ENCODE data around the gene TTYH1. TPM values are rescaled to one million over a fixed set of nuclear protein-coding genes. Genes with fewer than 3 reads are reported as not detected.

Gene TTYH1
- total and polyA plus RNA-seq, 2 of the 8 experiments (the other 6 are each of a cell fraction or from before 2014, with no cell fraction given) = 26.7 to 46.5 TPM

DNA sequence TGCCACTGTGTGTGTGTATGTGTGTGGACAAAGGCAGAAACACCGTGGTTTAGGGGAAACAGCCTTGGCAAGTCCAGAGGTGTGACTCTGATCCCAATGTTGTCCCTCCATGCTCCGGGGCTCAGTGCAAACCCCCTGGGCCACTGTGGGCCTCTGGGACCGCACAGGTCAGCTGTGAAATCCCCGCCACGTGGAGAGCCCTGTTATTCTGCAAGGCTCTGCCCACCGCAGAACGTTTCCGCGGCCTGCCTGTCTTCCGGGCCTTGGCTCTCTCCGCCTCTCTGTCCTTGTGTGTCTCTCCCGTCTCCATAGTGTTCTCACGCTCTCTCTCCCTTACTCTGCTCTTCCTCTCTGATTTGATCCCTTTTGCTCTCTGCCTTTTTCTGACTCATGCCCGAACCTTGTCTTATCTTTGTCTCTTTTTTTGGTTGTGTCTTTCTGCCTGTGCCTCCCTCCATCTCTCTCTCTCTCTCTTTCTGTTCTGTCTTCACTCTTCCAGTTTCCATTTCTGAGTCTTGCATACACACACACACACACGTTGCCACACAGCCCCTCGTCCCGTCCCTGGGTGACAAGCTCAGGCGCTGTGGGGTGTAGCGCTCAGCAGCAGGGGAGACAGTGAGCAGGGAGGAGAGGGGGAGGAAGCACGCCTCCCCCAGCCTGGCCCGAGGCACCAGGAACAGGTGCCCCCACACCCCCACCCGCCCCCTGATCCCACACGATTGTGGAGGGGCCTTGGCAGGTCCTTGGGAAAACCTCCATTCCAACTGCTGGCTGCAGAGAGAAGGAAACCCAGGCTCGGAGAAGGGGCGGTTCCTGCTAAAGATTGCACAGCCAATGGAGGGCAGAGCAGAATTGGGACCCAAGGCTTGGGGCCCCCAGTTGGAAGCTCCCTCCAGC is 3.0 kb downstream of the TTYH1 start (continued):
- TF ChIP-seq CHD7 (IDR thresholded peaks at IDR 0.05; ENCODE audit: insufficient replicate concordance, low read length) (no peak), SIX5 (IDR thresholded peaks at IDR 0.05; ENCODE audit: low read depth, low read length) (no peak), CEBPB (IDR thresholded peaks at IDR 0.05; ENCODE audit: low read depth, low read length) (no peak), KDM4A (IDR thresholded peaks at IDR 0.05; ENCODE audit: low read depth, low read length, severe bottlenecking) (no peak), CHD1 (IDR thresholded peaks at IDR 0.05; ENCODE audit: low read depth, low read length) (no peak), NANOG (IDR thresholded peaks at IDR 0.05; ENCODE audit: insufficient read depth, low read depth, low read length, poor library complexity, severe bottlenecking) (no peak), ASH2L (IDR thresholded peaks at IDR 0.05; ENCODE audit: low read length) (no peak), TBP (IDR thresholded peaks at IDR 0.05; ENCODE audit: low read depth, low read length) (no peak)
- TF ChIP-seq, protein P1, sequence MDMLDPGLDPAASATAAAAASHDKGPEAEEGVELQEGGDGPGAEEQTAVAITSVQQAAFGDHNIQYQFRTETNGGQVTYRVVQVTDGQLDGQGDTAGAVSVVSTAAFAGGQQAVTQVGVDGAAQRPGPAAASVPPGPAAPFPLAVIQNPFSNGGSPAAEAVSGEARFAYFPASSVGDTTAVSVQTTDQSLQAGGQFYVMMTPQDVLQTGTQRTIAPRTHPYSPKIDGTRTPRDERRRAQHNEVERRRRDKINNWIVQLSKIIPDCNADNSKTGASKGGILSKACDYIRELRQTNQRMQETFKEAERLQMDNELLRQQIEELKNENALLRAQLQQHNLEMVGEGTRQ (IDR thresholded peaks at IDR 0.05; ENCODE audit: low read length) = no peak

Measured in H1 (cell line).